ENCODE data around the gene EBI3.

GRCh38 chr19:4256563-4256962, 27.2 kb downstream of the EBI3 start:
- TF ChIP-seq TAF1 (IDR thresholded peaks at IDR 0.05; ENCODE audit: low read depth, low read length) (no peak), CTCF (IDR thresholded peaks at IDR 0.05; ENCODE audit: control extremely low read depth in 1 of 3, insufficient read depth in 1 of 3, low read depth in 1 of 3, low read length in 3 of 3) (peak; percentile 40 to 71 (median 66)), SP1 (IDR thresholded peaks at IDR 0.05; ENCODE audit: low read depth, low read length) (no peak), EGR1 (IDR thresholded peaks at IDR 0.05; ENCODE audit: borderline replicate concordance, low read depth, low read length) (no peak), ATF3 (IDR thresholded peaks at IDR 0.05; ENCODE audit: insufficient read depth, low read depth, low read length) (no peak)

All from H1 (cell line).